ENCODE measurements around the gene ADCK2.
A peak's percentile ranks its signal among the peaks of the same experiment; 100 is the strongest.
"Not testable (repeated sequence)": the region's sequence is repeated elsewhere in the genome, so short reads cannot be mapped to it uniquely, and the experiment has no call there.

Gene ADCK2

DNA sequence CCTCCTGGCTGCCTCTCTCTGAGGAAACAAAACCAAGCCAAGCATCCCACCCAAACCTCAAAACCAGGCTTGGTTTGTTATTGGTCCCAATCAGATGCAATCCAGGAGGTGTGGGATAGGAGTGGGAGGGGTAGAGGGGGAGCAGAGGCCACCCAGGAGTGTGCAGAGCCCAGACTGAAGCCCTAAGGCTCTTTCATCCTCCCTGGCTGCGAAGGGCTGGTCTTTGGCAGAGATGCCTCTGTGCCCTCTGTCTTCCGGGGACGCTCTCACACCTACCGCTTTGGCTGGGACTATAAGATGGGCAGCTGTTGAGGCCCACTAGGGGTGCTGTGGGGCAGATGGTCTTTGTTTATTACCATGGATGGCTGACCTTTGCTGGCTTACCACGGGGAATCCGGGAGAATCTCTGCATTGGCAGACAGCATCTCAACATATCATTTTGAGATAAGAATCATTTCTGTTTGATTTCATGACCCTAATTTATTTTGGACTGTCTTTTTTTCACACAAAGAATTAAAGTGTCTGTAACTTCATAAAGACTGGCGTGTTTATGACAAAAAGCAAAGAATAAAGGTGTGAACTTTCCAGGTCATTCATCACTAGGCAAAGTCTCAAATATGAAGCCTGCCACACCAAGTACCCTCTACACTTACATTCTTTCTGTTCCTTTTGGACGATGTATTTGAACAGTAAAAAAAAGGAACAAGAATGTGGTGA lies 25.7 kb upstream of the ADCK2 start:
- peak; percentile 40 for DNase-seq (ENCODE audit: low spot score)

DNA sequence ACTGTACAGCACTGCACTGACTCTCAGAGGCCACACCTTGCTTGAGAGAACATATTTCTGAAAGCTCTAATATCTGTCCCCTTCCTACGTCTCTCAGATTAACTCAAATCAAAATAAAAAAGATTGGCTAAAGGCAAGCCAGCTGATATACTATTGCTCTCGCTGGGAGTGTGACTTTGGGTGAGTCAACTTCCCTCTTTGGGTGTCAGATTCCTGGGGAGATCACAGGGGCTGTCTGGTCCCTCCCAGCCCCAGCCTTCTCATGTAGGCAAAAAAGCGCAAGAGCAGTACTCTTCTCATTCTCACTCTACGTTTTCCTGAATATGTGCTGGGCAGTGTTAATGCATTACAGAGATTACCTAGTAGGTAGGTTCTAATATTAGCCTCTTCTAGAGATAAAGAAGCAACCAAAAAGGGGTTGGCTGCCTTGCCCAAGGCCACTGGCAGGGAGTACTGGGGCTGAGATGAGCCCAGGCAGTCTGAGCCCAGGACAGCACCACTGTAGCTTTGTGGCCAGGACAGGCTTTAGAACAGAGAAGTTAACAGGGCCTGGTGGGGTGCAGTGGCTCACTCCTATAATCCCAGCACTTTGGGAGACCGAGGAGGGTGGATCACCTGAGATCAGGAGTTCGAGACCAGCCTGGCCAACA lies 23.1 kb upstream of the ADCK2 start:
- no peak for DNase-seq (ENCODE audit: low spot score)

DNA sequence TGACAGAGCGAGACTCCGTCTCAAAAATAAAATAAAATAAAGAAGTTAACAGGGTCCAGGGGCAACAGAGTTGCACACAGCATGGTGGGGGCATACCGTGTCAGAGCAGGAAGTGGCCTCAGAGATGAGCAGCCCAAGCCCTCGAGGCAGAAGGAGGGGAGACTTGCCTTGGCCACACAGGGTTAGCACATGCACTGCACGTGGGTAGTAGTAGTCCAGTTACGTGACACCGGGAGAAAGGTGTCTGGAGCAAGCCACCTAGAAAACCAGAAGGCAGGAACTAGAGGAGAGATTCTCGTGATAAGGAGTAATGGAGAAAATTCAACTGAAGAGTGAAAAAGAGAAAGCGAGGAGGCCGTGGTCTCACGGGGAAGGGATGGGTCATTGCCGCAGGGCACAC lies 22.4 kb upstream of the ADCK2 start:
- DNase-seq (ENCODE audit: low spot score), result no peak

DNA sequence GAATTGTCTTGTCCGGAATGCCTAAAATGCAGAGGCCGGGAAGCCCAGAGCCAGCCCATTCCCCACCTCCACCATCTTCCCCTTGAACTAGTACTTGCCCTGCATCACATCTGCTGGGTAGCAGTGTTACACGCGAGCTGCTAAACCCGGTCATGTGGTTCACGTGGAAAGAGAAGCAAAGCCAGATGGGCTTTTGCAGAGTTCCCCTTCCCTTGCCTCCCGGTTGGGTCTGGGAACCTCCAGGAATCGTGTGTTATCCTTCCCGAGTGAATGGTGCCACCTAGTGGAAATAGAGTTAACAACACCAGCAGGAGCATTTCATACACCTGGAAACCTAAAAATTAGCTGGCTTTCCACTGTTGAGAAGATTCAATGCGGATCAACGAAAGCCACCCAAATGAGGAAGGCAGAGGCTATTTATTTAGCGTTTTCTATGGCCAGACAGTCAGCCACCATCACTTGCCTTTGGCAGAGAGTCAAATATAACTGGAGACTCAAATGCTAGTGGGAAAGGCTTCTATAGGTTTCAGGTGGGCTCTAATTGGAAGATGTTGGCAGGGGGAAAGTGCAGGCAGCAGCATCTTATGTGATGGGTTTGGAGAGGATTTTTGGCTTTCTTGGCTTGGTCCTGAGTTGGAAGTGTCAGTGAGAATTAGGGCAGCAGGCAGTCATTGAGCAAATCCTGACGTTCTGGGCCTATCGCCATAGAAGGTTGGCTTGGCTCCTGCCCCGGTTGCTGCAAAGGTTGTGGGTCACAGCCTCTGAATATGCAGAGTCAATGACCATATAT lies 19.2 kb upstream of the ADCK2 start:
- DNase-seq (ENCODE audit: low spot score), result peak; percentile 75

DNA sequence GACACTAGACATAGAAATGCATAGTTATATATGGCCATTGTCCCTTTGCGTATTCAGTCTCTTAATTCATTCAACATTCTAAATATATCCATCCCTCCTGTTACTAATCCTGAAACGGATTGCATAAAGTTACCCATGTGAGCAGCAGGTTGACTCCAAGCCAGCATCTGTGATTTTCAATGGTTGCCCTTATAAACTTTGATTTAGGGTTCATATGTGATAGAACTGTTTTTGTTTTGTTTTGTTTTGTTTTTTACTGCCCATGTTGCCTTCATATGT lies 18.7 kb upstream of the ADCK2 start:
- DNase-seq (ENCODE audit: low spot score), result no peak

DNA sequence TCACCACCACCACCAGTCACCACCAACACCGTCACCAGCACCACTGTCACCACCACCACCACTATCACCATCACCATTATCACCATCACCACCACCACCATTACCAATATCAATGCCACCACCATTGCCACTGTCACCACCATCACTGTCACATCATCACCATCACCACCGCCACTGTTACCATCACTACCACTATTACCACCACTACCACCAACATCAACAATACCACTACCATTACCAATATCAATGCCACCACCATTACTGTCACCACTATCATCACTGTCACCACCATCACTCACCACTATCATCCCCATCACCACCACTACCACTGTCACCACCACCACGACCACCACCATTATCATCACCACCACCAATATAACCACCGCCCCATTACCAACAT lies 18.1 kb upstream of the ADCK2 start:
- no peak for DNase-seq (ENCODE audit: low spot score)

DNA sequence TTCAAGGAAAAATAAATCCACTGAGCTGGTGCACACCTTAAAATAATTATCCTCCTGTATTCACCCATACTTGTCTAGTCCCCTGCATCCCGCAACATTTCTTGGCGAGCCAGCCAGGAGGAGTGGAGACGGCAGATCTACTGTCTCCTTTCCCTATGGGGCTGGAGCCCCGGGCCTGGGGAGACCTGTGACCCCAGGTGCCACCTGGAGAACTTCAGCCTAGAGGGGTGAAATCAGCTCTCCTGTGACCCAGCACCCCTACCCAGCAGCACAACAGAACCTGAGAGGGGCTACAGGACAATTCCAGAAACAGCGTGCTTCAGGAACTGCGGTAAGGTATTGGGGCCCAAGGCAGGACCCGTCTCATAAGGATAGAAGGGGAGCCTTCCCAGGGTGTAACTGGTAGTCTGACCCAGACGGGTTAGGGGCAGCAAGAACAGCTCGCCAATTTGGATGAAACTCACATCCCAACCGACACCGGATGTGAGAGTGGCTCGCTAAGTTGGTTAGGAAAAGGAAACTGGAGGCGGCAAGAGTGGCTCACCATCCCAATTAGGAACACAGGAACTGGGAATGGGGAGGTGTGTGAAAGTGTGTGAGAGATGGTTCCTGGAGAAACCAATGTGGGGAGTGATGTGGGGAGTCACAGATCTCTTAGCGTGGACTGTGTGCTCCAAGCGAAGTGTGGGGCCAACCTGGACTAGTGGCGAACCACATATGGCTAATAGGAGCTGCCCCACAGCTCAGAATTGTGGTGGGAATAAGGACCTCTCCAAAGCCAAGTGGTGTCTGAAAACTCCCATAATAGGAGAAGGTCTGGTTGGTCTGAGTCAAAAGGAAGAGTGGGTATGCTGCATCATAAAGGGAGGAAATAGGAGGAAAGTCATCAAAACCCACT lies 17.0 kb upstream of the ADCK2 start:
- DNase-seq (ENCODE audit: low spot score), result no peak

DNA sequence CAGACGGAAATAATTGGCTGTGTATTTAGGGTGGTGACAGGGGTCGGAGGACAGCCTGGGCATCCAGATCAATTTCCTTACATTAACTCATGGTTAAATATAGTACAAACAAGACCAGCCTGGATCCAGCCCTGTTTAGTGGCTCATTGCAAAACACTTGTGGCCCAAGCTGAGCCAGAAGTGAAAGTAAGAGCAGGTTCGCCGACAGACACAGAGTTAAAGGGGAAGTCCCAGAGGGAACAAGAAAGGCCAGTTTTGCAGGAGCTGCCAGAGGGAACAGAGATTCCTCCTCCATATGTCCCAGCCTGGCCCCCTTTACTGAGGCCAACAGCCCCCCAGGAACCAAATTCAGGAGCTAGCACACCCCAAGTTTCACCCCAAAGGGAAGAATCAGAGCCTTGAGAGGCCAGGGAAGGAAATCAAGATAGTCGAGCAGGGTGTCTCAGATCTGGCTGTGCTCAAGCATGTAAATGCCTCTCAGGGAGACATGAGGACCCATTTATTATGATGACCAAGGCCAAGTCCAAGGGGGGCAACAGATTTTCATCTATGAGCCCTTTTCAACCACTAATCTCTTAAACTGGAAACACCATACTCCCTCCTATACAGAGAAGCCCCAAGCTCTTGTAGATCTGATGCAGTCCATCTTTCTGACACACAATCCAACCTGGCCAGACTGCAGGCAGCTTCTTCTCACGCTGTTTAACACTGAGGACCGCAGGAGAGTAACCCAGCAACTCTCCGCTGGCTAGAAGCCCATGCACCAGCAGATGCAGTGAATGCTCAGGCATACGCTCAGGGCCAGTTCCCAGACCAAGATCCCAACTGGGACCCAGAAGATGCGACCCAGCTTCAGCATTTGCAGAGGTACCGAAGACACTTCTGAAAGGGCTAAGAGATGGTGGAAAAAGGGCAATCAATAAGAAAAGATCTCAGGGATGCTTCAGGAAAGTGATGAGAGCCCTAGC lies 15.9 kb upstream of the ADCK2 start:
- no peak for DNase-seq (ENCODE audit: low spot score)

DNA sequence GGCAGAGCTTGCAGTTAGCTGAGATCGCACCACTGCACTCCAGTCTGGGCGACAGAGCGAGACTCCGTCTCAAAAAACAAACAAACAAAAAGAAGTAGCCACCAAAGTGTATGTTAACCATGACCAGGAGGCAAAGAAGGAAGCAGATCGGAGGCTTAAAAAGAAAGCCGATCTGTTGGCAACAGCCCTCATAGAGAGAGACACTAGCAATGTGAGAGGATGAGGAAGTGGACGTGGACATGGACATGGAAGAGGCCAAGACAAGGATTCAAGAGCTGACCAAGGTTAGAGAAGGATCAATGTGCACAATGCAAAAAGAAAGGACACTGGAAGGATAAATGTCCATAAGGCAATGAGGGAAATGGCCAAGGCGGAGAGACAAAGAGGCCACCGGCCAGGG lies 14.9 kb upstream of the ADCK2 start:
- no peak for DNase-seq (ENCODE audit: low spot score)

DNA sequence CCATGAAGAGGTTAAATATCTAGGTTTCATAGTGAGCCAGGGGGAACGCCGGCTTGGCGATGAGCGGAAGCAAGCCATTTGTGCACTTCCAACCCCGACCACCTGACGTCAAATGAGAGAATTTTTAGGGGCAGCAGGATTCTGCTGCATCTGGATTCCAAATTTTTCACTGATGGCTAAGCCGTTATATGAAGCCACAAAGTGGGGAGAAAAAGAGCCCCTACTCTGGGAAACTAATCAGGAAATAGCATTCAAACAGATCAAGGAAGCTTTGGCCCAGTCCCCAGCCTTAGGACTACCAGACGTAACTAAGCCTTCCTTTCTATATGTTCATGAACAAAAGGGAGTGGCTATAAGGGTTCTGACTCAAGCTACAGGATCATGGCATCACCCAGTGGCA lies 12.9 kb upstream of the ADCK2 start:
- DNase-seq (ENCODE audit: low spot score), result no peak

DNA sequence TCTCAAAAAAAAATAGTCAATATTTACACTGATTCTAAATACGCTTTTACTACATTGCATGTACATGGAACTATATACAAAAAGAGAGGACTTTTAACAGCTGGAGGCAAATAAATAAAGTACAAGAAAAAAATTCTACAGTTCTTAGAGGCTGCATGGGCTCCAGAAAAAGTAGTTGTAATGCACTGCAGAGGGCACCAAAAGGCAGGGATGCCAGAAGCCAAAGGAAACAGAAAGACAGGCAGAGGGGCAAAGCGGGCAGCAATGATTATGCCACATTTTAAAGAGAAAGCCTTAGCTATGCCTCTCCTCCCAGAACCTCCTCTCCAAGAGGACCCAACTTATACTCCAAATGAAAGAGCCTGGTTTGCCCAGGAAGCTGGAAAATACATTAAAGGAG lies 11.6 kb upstream of the ADCK2 start:
- no peak for DNase-seq (ENCODE audit: low spot score)

DNA sequence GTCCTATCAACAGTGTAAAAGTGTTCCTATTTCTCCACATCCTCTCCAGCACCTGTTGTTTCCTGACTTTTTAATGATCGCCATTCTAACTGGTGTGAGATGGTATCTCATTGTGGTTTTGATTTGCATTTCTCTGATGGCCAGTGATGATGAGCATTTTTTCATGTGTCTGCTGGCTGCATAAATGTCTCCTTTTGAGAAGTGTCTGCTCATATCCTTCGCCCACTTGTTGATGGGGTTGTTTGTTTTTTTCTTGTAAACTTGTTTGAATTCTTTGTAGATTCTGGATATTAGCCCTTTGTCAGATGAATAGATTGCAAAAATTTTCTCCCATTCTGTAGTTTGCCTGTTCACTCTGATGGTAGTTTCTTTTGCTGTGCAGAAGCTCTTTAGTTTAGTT lies 9.8 kb upstream of the ADCK2 start:
- DNase-seq (ENCODE audit: low spot score), result not testable (repeated sequence)

DNA sequence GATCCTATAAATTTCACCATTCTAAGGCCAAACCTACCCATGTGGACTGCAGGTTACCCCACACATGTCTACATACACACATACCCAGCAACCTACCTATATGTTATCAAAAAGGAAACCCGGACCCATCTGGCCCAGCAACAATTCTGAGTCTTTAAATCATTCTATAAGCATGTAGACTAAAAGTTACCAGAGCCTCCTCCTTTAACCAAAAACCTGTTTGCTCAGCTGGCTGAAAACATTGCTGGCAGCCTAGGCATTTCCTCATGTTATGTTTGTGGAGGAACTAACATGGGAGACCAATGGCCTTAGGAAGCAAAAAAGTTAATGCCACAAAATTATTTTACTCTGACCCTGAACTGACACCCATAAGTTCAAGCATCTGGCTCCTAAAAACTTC lies 5.3 kb upstream of the ADCK2 start:
- no peak for DNase-seq (ENCODE audit: low spot score)

DNA sequence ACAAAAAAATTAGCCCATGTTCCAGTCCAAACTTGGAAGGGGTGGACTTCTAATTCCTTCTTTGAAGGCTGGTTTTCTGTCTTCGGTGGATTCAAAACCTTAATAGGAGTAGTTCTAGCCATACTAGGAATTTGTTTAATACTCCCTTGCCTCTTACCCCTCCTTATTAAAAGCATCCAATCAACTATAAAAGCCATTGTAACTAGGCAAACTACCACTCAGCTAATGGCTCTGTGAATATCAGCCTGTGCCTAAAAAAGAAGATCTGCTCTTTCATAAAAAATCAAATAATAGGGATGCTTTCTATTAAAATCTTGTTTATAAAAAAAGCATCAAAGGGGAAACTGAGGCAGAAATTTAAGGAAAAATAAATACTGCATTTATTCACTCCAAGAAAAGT lies 4.1 kb upstream of the ADCK2 start:
- DNase-seq (ENCODE audit: low spot score), result no peak

DNA sequence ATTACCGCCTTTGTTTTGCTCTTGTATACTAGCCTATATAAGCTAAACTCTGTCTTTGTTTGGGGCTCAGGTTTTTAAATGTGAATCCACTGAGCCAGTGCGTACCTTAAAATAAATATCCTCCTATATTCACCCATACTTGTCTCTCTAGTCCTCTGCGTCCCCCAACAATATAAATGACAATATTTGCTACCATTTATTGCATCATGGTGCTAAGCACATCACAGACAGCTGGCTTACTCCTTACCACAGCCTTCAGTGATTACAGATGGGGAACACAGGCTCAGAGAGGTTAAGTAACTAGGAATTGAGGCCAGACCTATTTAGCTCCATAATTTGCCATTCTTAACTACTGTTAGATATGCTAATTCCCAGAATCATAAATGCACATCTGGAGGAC lies 3.4 kb upstream of the ADCK2 start:
- no peak for DNase-seq (ENCODE audit: low spot score)

DNA sequence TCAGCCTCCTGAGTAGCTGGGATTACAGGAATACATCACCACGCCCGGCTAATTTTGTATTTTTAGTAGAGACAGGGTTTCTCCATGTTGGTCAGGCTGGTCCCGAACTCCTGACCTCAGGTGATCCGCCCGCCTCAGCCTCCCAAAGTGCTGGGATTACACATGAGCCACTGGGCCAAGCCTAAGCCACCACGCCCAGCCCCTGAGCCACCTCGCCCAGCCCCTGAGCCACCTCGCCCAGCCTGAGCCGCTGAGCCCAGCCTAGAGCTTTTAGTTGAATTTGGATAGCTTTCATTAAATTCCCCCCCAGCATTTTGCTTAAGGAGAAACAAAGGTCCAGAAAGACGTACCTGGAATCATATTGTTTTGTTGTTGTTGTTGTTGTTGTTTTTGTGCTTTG lies 2.9 kb upstream of the ADCK2 start:
- DNase-seq (ENCODE audit: low spot score), result not testable (repeated sequence)

DNA sequence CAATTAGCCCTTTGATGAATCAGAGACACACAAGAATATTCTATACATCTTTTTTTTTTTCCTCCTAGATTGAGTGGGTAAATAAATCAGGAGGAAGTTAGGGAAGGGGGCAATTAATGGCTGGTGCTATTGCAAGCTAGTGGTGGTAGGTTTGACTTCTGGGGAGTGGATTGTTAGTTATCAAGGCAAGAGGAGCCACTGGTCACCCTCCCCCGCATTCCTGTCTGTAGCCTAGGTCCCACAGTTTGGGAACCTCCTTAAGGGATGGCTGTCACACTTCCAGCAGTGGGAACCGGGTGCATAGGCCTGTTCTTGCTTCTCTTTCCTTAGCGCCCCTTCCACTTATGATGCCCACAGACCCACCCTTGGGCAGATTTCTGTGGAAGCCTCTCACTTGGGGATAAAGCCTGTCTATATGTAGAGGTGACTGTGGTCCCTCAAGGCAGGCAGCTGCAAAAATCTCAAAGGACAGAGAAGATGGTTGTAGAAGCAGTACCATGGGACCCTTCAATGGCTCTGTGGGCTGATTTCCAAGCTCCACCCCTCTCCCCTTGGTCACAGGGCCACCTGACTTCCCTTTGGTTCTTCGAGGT lies 2.3 kb upstream of the ADCK2 start:
- DNase-seq (ENCODE audit: low spot score), result no peak

DNA sequence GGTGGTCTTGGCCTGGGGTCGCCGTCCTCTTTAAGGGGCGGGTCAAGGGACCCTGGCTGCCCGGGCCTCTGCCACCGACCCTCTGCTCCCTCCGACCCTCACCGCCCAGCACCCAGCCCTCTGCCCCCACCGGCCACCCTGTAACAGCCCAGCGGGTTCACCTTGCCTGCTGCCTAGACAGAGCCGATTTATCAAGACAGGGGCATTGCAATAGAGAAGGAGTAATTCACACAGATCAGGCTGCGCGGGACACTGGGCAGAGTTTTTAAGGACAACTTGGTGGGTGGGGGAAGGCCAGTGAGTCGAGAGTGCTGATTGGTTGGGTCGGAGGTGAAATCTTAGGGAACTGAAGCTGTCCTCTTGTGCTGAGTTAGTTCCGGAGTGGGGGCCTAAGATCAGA lies 779 bp upstream of the ADCK2 start:
- DNase-seq (ENCODE audit: low spot score), result no peak

DNA sequence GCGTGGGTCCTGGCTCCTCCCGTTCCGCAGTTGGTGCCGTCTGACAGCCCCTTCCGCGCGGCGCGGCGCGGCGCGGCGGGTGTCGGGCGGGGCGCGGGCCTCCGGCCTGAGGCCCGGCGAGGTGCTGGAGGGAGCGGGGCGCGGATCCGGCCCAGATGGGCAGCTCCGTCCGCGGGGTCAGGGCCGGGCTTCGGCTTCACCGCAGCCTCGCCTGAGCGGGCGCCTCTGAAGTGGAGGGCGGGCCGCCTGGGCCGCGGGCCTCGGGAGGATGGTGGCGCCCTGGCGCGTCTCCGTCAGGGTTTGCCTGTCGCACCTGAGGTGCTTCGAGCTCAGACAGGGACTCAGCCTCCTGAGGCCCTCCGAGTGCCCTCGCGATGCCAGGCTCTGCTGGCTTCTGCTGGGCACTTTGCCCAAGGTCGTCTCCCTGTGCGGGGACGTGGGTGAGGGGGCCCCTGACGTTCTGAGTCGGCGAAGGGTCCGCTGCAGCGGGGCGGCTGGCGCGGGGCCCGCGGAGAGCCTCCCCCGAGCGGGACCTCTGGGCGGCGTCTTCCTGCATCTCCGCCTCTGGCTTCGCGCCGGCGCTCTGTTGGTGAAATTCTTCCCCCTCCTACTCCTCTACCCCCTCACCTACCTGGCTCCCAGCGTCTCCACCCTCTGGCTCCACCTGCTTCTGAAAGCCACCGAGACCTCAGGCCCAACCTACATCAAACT lies 473 bp downstream of the ADCK2 start:
- DNase-seq (ENCODE audit: low spot score), result no peak

DNA sequence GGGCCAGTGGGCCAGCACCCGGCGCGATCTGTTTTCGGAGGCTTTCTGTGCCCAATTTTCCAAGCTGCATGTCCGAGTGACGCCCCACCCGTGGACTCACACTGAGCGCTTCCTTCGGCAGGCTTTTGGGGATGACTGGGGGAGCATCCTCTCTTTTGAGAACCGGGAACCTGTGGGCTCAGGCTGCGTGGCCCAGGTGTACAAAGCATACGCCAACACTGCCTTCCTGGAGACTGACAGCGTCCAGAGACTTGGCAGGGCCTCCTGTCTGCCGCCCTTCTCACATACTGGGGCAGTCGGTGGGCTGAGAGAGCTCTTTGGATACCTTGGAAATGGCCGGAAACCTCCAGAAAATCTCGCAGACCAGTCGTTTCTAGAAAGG lies 1.0 kb downstream of the ADCK2 start:
- no peak for DNase-seq (ENCODE audit: low spot score)
